ENCODE measurements around the gene OR13C2.

- TF ChIP-seq TARDBP (IDR thresholded peaks at IDR 0.05) (no peak), FOXM1 (IDR thresholded peaks at IDR 0.05; ENCODE audit: borderline replicate concordance) (no peak), BHLHE40 (IDR thresholded peaks at IDR 0.05; ENCODE audit: borderline replicate concordance) (no peak), SP1 (IDR thresholded peaks at IDR 0.05) (no peak)
- TF ChIP-seq, protein P1, sequence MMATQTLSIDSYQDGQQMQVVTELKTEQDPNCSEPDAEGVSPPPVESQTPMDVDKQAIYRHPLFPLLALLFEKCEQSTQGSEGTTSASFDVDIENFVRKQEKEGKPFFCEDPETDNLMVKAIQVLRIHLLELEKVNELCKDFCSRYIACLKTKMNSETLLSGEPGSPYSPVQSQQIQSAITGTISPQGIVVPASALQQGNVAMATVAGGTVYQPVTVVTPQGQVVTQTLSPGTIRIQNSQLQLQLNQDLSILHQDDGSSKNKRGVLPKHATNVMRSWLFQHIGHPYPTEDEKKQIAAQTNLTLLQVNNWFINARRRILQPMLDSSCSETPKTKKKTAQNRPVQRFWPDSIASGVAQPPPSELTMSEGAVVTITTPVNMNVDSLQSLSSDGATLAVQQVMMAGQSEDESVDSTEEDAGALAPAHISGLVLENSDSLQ (IDR thresholded peaks at IDR 0.05), result no peak
Measured at GRCh38 chr9:104564358-104564757, 41.1 kb downstream of the OR13C2 start.
